Measurements from ENCODE around the gene NT5DC1.

Gene NT5DC1

GRCh38 chr6:116238083-116238482 lies 137.4 kb downstream of the NT5DC1 start:
- DNase-seq (ENCODE audit: low spot score) (no peak), FAIRE-seq (no peak)

- no peak for FAIRE-seq
- DNase-seq (ENCODE audit: low spot score) = no peak
Observed at GRCh38 chr6:116239256-116239655, 138.6 kb downstream of the NT5DC1 start.

- DNase-seq (ENCODE audit: low spot score) = no peak
- no peak for FAIRE-seq
Observed at GRCh38 chr6:116239856-116240255, 139.2 kb downstream of the NT5DC1 start.

- DNase-seq (ENCODE audit: low spot score) (no peak), FAIRE-seq (no peak)
Observed at GRCh38 chr6:116244284-116244683, 143.6 kb downstream of the NT5DC1 start.

DNA sequence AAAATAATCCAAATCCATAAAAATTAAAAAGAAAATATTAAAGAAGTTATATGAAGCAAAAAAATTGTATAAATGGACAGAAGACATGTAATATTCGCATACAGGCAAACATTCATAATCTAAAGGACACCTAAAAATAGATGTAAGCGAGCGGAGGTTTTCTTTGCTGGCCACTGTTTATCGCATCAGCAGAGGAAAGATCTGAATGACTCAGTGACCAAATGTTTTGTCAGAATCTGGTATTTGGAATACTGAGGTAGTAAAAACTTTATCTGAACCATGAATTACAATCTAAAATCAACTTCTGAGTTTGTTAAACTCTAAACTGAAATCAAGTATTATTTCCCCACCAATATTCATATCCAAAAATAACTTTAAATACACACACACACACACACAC lies 145.4 kb downstream of the NT5DC1 start:
- no peak for FAIRE-seq
- DNase-seq (ENCODE audit: low spot score) = no peak

DNA sequence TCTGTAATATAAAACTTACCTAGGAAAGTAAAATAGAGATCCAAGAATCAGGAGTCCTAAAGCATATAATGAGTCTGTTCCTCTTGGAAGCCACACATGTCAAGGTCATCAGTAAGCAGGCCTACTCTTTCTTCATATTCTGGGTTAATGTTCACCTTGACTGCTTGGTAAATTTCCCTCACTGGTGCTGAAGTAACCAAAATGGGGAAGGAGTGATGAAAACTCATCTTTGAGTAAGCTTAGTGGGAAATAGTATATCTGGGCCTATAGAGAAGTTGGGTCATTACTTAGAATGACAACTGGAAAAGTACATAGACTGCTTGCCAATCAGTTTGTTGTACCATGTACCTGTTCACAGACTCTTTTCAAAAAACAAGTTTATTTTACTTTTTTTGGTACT lies 146.6 kb downstream of the NT5DC1 start:
- FAIRE-seq (no peak), DNase-seq (ENCODE audit: low spot score) (no peak)

GRCh38 chr6:116248577-116248976 lies 147.9 kb downstream of the NT5DC1 start:
- FAIRE-seq = no peak
- no peak for DNase-seq (ENCODE audit: low spot score)

GRCh38 chr6:116251568-116252384 lies 151.1 kb downstream of the NT5DC1 start:
- no peak for FAIRE-seq
- no peak for DNase-seq (ENCODE audit: low spot score)

DNA sequence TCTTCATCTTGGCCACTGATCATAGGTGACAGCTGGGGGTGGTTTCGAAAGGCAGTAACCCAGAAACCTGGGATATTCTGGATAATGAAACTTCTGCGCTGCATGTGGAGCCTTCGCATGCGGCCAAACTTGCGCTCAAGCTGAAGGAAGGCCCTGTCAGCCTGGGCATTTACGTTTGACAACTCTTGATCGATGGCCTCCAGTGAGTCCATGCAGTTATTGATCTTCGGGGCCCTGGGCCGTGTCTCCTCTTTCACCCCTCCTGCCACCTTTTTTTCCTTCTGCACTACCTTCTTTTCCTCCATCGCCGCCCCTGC lies 152.5 kb downstream of the NT5DC1 start:
- FAIRE-seq = no peak
- no peak for DNase-seq (ENCODE audit: low spot score)

DNA sequence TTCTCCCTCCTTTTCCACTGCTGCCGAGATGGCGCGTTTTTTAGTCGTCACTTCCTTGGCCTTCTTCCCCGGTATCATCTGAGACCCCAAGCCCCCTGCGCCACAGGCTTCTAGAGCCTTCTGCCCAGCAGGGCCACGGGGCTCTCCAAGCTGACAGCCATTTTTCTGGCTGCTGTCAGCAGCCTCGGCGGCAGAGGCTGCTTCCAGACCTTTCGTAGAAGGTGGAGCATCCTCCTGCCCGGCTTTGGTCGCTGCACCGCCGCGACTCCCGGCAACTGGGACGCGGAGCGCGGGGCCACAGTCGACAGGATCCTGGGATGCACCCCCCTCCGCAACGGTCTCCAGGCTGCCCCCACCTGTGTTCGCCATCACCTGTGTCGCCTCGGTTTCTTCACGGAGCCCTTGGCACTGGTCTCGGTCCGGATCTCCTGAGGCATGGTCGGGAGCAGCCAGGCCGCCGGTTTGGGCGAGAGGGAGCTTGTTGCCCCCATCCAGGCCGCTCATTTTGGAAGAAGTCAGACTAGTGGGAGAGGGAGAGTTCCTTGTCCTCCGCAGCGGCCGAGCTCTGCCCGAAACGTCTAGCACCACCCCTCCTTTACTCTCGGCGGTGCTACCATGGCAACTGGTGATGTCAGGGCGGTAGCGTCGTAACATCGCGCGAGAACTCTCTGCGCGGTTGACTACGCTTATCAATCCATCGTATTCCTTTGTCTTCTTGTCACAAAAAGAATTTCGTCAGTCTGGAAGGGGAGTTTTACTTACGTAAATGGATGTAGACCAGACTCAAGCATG lies 153.0 kb downstream of the NT5DC1 start, which contains the start of gene TSPYL4:
TSS of gene TSPYL4 (minus strand) at position 571 of the 792 bp plus-strand sequence. CDS start at position 504, 67 bp downstream.
- FAIRE-seq = peak; percentile 38
- DNase-seq (ENCODE audit: low spot score) = peak; percentile 85

DNA sequence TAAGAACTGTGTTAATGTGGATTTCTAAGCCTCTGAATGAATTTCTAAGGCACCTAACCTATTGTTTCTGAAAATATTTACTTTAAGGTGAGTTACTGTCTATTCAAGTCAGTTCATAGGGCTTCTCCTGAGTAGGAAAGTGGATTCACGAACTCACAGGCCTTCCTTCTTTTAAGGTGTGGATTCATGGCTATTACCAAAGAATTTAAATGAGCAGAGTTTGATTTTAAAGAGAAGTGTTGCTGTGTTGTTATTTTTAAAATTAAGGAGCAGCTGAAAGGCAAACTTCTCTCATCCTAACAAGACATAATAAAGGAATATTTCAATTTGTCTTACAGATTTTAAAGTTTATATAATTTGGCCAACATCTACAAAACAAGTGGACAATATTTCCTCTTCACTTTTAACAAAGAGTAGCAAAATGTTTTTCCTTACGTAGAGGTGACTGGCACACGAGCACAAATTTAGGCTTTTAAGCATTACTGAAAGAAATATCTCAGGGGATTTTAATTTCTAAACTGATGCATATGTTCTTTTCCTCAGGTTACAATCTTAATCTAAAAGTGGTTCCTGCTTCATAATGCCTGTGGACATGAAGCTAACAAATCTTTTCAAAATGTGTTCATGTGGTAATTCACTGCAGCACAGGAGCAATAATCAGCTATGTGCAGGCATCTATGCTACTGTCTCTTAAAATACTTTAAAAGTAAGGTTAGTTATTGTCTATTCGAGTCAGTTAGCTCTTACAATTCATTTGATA lies 153.8 kb downstream of the NT5DC1 start:
- FAIRE-seq = no peak

DNA sequence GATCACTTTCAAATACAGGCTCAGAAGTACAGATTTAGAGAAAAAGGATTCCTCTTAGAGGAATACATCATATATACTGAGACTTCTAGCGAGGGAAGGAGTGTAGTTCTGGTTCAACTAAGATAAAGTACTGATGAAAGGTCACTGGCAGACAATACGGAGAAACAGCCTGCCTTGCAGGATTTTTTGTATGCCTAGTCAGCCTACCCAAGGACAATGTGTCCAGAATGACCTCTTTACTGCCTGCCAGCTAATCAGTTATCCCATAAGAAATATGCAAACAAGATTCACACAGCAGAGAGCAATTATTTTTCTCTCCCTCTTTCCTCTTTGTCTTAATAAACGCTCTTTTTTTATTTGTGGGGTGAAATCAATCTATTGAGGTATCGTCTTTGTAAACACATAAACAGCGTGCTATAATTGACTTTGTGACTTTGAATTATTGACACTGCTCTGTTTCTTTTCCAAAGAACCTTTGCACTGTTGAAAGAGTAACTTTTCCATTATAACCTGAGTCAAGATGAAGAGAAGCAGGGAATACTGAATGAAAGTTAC lies 154.7 kb downstream of the NT5DC1 start:
- no peak for DNase-seq (ENCODE audit: low spot score)
- no peak for FAIRE-seq

More for the DNA sequence above, 153.8 kb downstream of the NT5DC1 start:
- no peak for DNase-seq (ENCODE audit: low spot score)

DNA sequence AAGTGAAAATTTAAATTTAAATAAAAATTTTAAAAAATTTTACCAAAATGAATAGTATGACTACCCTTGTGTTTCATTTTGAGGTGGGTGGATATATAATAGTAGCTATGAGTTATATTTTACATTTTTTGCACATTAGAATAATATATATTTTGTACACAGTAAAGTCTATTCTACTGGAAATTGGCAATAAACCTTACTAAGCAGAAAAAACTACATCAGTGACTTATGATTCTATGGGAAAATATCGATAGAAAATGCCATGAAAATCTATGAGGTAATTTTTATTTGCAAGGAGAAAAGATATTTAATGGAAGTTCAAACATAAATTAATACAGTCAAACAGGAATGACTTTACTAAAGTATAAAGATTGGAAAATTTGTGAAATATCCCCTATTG lies 156.0 kb downstream of the NT5DC1 start:
- DNase-seq (ENCODE audit: low spot score) (no peak), FAIRE-seq (no peak)

DNA sequence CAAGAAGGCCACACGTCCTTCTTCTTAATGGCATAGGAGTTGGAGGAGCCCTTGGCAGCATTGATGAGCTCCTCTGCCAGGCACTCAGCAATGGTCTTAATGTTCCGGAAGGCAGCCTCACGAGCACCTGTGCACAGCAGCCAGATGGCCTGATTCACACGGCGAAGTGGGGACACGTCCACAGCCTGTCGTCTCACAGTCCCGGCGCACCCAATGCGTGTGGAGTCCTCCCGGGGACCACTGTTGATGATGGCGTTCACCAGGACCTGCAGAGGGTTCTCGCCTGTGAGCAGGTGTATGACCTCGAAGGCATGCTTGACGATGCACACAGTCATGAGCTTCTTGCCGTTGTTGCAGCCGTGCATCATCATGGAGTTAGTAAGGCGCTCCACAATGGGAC lies 157.9 kb downstream of the NT5DC1 start:
- FAIRE-seq = no peak
- DNase-seq (ENCODE audit: low spot score) = no peak

DNA sequence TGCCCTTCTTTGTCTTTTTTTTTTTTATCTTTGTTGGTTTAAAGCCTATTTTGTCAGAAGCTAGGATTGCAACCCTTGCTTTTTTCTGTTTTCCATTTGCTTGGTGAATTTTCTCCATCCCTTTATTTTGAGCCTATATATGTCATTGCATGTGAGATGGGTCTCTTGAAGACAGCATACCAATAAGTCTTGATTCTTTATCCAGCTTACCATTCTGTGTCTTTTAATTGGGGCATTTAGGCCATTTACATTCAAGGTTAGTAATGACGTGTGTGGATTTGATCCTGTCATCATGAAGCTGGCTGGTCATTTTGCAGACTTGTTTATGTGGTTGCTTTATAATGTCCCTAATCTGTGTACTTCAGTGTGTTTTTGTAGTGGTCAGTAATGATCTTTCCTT lies 162.7 kb downstream of the NT5DC1 start:
- DNase-seq (ENCODE audit: low spot score) (no peak), FAIRE-seq (no peak)

- FAIRE-seq (no peak), DNase-seq (ENCODE audit: low spot score) (peak; percentile 77)
Observed at GRCh38 chr6:116265041-116265829, 164.6 kb downstream of the NT5DC1 start.

DNA sequence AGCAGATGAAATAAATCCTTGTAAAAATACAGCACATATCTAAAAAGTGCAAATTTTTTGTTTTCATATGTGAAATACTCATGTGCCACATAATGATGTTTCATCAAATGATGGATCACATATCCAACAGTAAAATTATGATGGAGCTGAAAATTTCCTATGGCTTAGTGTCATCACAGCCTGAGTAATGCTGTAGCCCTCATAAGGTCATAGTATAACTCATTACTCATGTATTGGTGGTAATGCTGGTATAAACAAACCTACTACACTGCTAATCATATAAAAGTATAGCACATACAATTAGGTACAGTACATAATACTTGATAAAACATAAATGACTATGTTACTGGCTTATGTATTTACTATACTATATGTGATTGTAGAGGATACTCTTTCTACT lies 166.2 kb downstream of the NT5DC1 start:
- DNase-seq (ENCODE audit: low spot score) = no peak
- no peak for FAIRE-seq

DNA sequence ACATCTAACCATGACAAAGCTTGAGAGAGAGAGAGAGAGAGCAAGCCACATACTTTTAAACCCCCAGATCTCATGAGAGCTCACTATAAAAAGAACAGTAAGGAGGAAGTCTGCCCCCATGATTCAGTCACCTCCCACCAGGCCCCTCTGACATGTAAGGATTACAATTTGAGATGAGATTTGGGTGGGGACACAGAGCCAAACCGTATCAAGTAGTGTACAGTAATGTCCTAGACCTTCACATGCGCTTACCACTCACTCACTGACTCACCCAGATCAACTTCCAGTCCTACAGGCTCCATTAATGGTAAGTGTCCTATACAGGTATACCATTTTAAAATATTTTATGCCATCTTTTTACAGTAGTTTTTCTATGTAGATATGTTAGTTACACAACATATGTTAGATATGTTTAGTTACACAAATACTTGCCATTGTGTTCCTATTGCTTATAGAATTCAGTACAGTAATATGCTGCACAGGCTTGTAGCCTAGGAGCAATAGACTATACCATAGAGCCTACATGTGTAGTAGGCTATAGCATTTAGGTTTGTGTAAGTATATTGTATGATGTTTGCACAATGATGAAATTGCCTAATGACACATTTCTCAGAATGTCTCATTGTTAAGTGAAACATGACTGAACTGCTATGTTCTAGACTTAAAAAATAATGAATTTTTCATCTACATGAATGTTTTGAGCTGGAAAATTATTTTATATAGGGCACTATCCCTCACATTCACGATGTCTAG lies 167.4 kb downstream of the NT5DC1 start:
- DNase-seq (ENCODE audit: low spot score) = no peak
- FAIRE-seq = no peak

GRCh38 chr6:116268589-116269293 lies 168.1 kb downstream of the NT5DC1 start:
- DNase-seq (ENCODE audit: low spot score) (peak; percentile 71), FAIRE-seq (peak; percentile 85)

All from RCC 7860 (cell line).